GM21515 (cell line): ENCODE data around the gene GPC2.
A peak's percentile ranks its signal among the peaks of the same experiment; 100 is the strongest.
"Not testable (repeated sequence)": the region's sequence is repeated elsewhere in the genome, so short reads cannot be mapped to it uniquely, and the experiment has no call there.

Source experiments
- ATAC-seq: cut with Tn5 transposase; IDR thresholded peaks from one replicate; pipeline ENCODE4 v1.9.1; 2021; ENCODE audit not compliant: unreplicated experiment

Gene GPC2

GRCh38 chr7:100177045-100178001 lies at the start of gene GPC2, which contains the start of gene STAG3:
Gene GPC2, minus strand, starts transcription at chr7:100177381. Its CDS starts 182 bp downstream, at chr7:100177199.
Gene STAG3, plus strand, starts transcription at chr7:100177918. Its CDS starts 2,639 bp downstream, at chr7:100180557.
- peak; percentile 78 for ATAC-seq

GRCh38 chr7:100224891-100225290 lies 47.7 kb upstream of the GPC2 start:
- ATAC-seq, result not testable (repeated sequence)

- ATAC-seq, result not testable (repeated sequence)
Observed at GRCh38 chr7:100223376-100223927, 46.3 kb upstream of the GPC2 start.

GRCh38 chr7:100222445-100223132 lies 45.4 kb upstream of the GPC2 start:
- ATAC-seq, result no peak

GRCh38 chr7:100221767-100222444 lies 44.7 kb upstream of the GPC2 start:
- ATAC-seq, result no peak

- peak; percentile 48 for ATAC-seq
Observed at GRCh38 chr7:100221231-100221718, 44.1 kb upstream of the GPC2 start.

- ATAC-seq, result no peak
Observed at GRCh38 chr7:100220586-100221230, 43.5 kb upstream of the GPC2 start.

- ATAC-seq, result not testable (repeated sequence)
Observed at GRCh38 chr7:100219801-100220585, 42.8 kb upstream of the GPC2 start, which contains the start of gene PVRIG. Gene PVRIG, plus strand, starts transcription at chr7:100219949. Its CDS starts 22 bp downstream, at chr7:100219971.

GRCh38 chr7:100219271-100219737 lies 42.1 kb upstream of the GPC2 start:
- no peak for ATAC-seq

GRCh38 chr7:100217934-100218333 lies 40.8 kb upstream of the GPC2 start:
- not testable (repeated sequence) for ATAC-seq

- ATAC-seq, result no peak
Observed at GRCh38 chr7:100215895-100216294, 38.7 kb upstream of the GPC2 start.

- not testable (repeated sequence) for ATAC-seq
Observed at GRCh38 chr7:100214356-100214755, 37.2 kb upstream of the GPC2 start.

- ATAC-seq, result no peak
Observed at GRCh38 chr7:100213672-100214071, 36.5 kb upstream of the GPC2 start.

GRCh38 chr7:100212631-100213286 lies 35.6 kb upstream of the GPC2 start:
- no peak for ATAC-seq

GRCh38 chr7:100211342-100211780 lies 34.2 kb upstream of the GPC2 start:
- peak; percentile 33 for ATAC-seq

- ATAC-seq, result no peak
Observed at GRCh38 chr7:100210805-100211204, 33.6 kb upstream of the GPC2 start.

GRCh38 chr7:100209493-100209892 lies 32.3 kb upstream of the GPC2 start:
- ATAC-seq, result no peak

GRCh38 chr7:100208911-100209408 lies 31.8 kb upstream of the GPC2 start:
- ATAC-seq, result peak; percentile 63
